Stimulated activated CD8-positive, alpha-beta memory T cell treated with anti-CD3 and anti-CD28 coated beads, Interleukin-15, amount 100 ng/mL, for 1 hour (primary cell): ENCODE measurements around the gene FBXL4.

Experiments used
- DNase-seq: peaks from one replicate; pipeline ENCODE4 v3.0.0-alpha.2; 2020; ENCODE audit warnings: low read depth

The FBXL4 gene

DNA sequence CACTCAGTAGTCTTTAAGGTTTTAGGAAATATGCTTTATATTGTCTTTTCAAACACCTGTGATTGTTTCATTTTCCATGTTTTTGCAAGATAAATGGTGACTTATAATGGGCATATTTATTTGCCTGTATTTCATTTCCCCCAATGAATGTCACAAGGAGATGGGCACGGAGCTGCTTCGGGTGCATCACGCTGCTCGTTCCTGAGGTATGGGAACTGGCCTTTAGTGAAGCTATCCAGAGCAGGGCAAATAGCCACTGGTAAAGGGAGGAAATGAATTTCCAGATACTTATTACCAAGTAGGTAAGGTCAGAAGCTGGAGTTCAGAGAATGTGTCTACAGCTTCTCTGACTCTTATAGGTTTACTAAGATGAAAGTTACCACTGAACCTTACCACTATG is 109.7 kb downstream of the FBXL4 start:
- no peak for DNase-seq

DNA sequence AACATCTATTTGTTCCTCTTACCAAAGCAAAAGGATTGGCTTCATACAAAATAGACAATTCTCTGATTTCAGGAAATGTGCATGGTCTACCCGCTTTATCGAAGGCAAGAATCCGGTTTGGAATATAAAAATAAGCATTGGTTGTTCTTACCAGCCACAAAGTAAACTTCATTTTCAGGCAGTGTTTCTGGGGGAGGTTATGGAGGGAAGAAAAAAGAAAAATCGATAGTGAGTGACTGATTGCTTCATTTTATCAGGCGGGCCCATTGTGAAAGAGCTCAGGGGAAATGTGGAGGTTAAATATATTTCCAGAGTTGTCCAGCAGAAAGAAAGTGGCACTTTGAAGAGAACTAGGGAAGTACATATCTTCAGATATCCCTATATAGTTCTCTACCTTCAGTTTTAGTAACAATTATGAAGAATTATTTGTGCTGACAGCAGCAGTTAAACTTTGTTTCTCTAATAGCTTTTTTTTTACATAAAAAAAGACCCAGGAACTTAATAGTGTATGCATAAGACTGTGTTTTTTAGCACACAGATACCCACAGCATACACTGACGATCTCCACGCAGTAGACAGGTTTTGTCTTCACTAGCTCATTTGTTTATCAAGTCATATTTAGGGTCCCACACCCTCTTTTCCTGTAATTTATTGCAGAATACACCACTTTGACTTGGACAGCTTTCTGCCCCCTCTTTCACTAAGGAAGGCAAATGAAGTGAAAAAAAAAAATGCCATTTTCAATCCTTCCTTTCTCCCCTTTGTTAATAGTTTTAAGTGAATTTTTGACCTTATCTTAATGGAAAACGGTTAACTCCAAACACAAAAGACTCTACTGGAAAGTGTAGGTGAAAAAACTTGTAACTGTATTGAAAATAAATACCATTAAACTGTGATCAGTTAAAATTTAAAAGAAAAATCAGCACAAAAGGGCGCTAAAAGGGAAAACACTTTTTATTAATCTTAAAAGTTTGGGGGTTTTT is 110.5 kb downstream of the FBXL4 start:
- no peak for DNase-seq

DNA sequence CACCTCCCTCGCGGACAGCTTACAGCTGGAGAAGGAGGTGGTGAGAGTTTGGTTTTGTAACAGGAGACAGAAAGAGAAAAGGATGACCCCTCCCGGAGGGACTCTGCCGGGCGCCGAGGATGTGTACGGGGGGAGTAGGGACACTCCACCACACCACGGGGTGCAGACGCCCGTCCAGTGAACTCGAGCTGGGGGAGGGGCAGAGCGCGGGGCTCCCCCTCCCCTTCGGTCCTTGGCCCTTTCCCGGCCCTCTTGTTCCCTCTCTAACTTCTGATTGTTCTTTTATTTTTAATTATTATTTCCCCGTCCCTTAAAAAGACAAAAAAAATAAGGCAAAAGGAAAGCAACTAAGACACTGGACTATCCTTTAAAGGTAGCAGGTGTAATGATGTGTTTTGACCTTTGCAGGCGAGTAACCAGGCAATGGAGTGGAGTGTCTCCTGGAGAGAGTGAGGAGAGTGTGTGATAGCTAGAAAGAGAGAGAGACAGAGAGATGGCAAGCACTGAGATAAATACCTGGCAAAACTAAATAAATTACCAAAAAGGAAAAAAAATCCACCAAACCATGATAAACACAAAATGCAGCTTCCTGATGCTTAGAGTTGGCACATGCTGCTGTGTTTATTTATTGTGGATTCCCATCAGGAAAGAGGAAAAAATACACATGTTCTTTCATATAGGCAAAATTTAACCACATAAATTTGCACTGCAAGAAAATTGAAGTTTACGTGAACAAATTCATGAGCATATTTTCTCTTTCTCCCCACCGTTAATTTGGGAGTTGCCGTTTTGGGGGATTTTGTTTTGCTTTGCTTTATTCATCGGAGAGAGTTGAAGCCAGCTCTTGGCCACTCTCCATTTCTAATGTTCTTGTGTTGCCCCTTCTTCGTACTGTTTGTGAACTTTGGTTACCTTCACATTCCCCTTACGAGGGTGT is 111.5 kb downstream of the FBXL4 start:
- no peak for DNase-seq

DNA sequence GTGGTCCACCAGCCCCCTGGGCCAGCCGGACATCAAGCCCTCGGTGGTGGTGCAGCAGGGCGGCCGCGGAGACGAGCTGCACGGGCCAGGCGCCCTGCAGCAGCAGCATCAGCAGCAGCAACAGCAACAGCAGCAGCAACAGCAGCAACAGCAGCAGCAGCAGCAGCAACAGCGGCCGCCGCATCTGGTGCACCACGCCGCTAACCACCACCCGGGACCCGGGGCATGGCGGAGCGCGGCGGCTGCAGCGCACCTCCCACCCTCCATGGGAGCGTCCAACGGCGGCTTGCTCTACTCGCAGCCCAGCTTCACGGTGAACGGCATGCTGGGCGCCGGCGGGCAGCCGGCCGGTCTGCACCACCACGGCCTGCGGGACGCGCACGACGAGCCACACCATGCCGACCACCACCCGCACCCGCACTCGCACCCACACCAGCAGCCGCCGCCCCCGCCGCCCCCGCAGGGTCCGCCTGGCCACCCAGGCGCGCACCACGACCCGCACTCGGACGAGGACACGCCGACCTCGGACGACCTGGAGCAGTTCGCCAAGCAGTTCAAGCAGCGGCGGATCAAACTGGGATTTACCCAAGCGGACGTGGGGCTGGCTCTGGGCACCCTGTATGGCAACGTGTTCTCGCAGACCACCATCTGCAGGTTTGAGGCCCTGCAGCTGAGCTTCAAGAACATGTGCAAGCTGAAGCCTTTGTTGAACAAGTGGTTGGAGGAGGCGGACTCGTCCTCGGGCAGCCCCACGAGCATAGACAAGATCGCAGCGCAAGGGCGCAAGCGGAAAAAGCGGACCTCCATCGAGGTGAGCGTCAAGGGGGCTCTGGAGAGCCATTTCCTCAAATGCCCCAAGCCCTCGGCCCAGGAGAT is 112.4 kb downstream of the FBXL4 start:
- DNase-seq, result no peak

DNA sequence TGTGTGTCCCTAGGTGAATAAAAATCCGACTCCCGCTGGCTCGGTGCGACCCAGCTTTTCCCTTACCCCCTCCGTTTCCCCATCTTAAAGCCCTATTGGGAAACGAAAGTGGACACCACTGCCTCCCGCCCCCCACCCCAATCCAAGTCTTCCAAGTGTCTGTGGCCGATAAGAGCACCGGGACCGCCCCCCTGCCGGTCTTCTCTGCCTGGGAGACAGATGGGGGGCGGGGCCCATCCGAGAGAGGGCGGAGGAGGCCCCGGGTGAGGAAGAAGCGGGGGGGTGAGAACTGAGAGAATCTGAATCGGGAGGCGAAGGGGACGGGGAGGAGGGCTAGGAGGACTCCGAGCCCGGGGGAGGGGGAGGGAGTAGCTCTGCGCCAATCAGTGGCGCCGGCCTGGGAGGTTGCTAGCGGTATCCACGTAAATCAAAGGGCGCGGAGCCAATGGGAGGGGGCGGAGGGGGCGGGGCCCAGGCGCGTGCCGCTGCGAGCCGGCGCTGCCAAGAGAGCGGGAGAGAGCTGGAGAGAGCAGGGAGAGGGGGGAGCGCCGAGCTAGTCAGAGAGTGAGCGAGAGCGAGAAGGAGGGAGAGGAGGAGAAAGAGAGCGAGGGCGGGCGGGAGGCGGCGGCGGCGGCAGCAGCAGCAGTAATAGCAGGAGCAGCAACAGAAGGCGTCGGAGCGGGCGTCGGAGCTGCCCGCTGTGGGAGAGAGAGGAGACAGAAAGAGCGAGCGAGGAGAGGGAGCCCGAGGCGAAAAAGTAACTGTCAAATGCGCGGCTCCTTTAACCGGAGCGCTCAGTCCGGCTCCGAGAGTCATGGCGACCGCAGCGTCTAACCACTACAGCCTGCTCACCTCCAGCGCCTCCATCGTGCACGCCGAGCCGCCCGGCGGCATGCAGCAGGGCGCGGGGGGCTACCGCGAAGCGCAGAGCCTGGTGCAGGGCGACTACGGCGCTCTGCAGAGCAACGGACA is 113.4 kb downstream of the FBXL4 start, which contains the start of gene POU3F2:
POU3F2 (plus strand) TSS at position 515 of the 972 bp plus-strand sequence; CDS start at position 815, 300 bp downstream.
- DNase-seq, result peak; percentile 19

DNA sequence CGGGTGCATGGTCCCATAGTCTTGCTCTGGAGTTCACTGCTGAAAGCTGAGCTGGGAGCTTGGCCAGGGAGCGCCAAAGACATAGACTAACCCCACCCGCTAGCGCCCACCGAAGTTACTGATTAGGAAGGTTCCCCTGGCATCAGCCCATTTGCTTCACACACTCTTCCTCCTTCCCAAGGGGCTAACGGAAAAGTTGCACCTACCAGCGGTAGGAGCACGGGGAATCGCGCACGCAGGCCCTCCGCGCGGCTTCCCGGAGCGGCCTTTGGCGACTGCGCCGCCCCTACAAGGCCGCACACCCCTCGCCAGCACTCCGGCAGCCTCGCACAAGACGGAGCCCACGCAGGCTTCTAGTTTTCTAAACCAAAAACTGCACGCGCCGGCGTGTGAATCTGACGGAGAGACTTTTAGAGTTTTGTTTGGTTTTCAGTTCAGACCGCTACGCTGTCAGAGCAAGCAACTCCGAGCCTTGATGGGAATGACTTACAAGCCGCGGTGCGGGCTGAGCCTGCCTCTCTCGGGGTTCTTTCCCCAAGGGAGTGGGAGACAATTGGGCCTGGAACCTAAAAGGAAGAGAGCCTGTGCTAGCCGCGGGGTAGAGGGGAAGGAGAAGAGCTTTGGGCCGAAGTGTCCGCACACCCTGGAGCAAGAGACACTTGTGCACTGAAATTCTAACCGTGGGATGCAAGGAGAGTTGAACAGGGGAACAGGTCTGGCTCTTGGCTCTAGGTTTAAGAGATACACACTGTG is 114.3 kb downstream of the FBXL4 start:
- DNase-seq, result no peak

DNA sequence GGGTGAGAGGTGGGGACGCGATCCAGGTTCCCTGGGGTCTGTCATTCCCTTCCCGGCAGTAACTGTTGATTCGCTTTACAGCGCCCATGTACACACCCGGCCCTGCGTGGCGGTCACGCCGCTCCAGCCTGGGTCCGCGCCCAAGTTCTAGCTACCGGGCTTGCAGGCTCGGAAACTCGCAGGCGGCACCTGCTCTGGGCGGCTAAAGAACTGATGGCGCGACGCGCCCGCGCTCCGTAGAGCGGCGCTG is 114.8 kb downstream of the FBXL4 start:
- DNase-seq, result no peak

DNA sequence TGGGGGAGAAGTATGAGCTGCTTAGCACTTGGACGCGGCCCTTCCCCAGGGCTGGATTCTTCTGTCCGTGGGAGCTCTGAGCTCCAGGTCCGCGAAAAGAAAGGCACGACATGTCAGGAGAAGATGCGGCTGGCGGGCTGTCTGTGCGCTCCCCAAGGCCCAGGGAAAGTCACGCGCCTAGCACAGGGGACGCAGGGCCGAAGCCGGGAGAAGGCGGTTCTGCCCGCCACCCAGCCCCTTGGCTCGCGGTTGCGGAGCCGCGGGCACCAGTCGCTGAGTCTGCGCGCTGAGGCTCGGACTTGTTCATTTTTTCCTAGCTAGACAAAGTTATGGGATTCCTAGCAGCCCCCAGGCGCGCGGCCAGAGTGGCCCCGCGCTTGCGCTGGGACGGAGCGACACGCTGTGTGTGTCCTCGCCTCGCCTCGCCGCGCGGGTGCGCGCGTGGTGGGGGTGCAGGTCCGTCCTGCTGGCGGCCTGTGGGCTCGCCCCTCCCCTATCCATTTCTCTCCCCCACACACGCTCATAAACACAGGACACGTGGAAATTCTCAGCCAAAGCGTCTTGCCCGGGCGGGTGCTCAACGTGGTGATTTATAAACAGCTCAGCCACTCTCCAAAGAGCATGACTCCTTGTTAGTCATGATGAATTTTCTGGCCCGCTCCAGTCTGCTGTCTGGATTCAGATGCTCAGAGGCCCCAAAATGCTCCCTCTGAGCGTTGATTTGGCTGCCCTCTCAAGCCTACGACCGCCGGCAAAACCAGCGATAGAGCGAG is 115.3 kb downstream of the FBXL4 start:
- DNase-seq, result no peak

DNA sequence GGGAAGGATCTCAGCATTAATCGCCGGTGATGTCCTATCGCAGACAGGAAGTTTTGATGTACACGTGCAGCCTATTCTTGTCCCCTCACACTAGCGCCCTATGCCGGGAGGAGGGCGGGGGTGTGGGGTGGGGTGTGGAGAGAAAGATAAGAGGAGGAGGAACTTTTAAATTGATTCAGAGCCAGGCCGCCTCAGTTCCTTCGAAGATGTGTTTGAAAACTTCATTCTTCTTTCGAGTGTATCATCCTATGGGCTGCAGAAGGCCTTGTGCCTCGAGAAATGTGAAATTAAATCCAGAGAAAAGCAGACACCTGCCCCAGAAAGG is 115.8 kb downstream of the FBXL4 start:
- DNase-seq, result no peak

DNA sequence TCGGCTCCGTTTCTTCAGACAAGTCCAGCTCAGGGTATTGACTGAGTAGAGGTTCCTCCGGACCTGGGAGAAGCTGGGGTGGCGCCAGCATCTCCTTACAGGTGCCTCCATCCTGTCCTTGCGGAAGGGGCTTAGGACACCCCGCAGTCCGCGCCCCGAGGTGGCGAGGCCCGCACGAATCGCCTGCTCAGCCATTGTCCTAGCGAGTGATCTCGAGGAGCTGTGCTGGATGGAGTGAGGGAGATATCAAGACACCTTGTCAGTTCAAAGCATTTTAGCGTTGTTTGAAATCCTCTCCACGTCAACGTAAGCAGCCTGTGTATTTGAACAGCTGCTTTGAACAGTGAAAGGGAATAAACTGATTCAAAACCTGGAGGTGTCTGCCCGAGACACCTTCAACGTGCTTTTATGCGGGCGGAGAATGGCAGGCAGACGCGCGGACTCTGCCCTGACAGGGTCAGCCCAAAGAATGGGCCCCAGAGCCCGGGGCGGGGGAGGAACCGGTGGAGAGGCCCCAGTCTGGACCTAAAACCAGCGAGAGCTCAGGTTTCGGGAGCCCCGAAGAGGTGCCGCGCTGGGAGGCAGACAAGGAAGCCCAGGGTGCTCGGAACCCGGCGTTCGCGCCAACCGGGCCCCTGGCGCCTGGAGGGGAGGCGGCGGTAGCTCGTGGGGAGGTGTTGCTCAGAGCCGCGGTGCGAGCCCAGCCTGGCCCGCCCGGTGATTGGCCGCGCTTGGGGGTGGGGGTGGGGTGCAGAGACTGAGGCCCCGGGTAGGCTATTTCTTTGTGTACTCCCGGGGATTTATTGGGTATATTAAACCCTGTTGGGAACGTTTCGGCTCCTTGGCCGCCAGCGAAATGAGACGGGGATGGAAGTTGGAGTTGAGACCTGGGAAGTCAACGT is 116.4 kb downstream of the FBXL4 start:
- DNase-seq, result no peak

DNA sequence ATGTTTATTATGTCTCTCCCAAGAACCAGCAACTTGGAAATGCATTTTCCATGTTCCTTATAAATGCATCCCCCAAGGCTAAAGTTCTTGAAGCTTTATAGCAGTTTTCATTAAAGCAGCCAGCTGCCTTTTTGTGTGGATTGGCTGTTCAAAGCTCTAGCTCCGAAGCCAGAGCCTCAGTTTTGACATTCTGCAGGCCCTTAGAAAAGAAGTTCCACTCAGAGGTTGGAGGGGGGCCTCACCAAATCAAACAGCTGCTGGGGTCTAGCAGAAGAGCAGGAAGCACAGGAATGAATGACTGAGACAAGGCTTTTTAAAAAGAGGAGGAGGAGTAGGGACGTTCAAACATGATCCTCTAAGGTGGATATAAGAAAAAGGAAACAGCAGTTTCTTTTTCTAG is 117.6 kb downstream of the FBXL4 start:
- no peak for DNase-seq

DNA sequence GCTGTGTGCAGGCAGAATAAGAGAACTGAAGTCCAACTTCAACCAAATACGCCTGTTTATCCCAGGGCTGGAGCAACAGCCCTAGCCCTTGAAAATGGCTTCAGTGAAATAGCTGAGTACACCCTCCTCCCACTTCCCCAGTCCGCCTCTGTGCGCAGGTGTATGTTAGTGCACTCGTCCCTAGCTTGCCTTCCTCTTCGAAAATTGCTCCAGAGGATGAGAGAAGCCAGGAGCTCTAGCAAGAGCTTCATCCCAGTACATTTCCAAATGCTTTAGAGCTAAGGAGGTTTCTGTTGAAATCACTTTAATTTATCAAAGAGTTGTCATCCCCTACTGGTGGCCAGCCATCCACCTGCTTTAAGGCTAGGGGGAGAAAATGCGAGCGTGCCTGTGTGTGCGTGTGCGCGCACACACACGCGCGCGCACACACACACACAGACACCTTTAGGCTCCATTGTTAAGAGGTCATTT is 118.8 kb downstream of the FBXL4 start:
- DNase-seq, result no peak

DNA sequence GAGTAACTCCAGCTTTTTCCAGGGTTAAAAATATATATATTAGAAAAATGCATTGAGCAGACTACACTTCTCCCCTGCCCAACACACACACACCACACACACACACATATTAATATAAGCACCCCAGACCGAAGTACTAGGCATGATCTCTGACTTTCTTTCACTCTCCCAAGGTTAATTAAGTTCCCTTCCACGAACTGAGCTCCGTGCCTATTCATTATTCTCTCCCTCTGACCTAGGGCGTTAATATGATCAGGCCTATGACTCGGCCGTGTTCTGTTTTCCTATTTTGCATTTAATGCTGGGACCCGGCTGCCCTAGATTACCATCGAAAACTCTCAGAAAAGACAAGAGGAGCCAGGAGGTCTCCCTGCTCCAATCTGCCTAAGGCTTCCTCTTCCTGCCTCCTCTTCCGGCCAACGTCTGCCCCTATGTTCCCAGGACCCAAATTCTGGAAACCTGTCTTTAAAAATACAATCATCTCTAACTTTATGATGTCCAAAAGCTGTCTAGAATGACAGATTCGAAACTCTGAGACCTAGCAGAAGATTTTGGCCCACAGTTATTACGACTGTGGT is 119.4 kb downstream of the FBXL4 start:
- no peak for DNase-seq

DNA sequence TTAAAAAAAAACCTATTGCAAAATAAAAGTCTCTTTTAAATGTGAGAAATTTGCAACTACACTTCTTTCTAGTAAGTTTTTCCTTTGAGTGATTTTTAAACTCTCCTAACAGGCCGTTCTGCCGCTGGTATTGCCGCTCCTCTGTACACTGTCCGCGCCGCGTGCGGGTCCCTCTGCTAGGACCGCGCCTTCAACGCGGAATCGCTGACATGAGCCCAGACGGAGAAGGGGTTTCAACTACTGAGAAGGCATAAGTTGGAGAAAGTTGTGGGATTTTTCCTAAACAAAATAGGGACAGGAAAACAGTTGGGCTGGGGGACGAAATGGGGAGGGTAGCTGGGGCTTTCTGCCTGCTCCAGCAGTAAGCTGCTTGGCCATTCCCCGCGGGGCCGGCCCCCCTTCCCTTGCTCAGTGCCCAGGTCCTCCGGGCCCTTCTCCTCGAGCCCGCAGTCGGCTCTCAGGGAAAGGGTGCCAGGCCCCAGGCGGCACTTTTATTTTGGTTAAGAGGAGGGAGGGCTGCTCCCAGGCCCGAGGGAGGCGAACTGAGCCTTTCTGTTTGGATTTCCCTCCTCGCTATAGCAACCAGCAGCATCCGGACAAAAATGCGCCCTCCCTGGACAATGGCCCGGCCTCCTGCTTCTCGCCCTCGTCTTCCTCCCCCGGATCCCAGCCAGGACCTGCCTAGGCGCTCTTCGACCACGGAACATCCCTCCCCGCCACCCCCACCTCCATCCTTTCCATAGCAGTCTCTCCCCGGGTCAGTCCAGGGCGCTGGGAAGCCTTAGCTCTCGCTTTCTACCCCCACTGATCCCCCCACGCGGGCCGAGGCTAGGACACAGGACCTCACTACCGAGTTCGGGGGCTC is 120.2 kb downstream of the FBXL4 start:
- no peak for DNase-seq

DNA sequence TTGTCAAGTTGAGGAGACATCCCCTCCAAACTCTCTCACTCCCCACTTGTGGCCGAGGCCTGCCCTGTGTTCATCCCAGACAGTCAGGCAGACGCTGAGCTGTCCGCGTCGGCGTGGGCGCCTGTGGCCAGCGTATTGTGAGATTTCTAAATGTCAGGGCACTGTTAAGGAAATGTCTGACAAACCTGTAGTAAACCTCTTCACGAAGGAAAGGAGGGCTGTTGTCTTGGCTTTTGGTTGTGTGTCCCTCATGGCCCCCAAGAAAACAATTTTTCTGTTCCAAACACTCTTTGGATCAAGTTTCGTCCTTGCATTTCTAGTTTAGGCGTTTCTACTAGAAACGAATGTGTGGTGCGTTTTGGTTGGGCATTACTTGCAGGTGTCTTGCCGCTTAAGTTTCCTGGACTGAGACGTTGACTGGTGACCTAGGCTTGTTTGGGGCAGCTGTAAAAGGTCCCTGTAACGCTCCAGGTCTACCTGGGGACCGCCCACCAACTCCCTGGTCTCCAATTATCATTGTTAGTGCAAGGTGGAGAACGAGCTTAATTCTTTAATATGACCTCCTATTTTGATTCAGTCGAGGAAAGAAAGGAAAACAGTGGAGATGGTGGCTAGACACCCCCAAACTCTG is 122.0 kb downstream of the FBXL4 start:
- DNase-seq, result no peak

DNA sequence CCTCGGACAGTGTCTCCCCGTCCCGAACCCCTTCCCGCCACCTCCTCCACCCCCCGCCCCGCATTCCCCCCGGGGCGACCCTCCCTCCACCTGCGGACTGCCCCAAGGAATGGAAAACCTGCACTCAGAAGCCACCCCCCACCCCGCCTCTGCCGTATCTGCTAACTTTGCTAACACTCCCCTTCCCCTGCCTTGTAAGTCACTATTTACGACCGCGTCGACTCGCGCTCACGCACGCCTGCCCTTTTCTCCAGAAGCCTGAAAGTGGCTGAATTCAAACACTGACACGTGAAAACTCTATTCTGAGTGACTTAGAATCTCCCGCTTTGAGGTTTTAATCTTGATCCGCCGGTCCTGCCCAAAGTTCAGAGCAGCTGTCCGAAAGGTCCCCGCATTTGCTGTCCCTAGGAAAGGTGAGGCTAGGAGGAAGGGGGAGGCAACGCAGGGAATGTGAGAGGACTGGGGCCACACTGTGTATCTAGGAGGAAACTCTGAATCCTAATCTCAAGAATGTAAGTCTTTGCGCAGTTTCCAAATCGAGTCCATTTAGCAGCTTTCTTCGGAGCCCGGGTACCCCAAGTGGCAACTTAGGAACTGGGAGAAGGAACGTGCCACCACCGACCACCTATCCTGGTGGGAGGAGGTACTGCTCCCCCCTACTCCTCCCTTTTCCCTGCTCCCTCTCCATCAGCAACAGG is 122.7 kb downstream of the FBXL4 start:
- DNase-seq, result no peak
